ENCODE data around the gene ARF1. TPM values are rescaled to one million over a fixed set of nuclear protein-coding genes. Genes with fewer than 3 reads are reported as not detected.

ARF1 gene
- total and polyA plus RNA-seq, 8 donors, result 267 to 455 (median 301) TPM

GRCh38 chr1:228073061-228073856 lies 9.2 kb upstream of the ARF1 start:
- Histone ChIP-seq H3K27ac (no peak overlapping the region), H3K9me3 (no peaks in the 10 kb centered on the region), H3K4me3 (no peak overlapping the region), H3K36me3 (no peaks in the 10 kb centered on the region), H3K27me3 (peaks cover 0 to 22% of the 10 kb centered on the region in 2 donors), H3K4me1 (no peaks in the 10 kb centered on the region)
- TF ChIP-seq, protein P1, sequence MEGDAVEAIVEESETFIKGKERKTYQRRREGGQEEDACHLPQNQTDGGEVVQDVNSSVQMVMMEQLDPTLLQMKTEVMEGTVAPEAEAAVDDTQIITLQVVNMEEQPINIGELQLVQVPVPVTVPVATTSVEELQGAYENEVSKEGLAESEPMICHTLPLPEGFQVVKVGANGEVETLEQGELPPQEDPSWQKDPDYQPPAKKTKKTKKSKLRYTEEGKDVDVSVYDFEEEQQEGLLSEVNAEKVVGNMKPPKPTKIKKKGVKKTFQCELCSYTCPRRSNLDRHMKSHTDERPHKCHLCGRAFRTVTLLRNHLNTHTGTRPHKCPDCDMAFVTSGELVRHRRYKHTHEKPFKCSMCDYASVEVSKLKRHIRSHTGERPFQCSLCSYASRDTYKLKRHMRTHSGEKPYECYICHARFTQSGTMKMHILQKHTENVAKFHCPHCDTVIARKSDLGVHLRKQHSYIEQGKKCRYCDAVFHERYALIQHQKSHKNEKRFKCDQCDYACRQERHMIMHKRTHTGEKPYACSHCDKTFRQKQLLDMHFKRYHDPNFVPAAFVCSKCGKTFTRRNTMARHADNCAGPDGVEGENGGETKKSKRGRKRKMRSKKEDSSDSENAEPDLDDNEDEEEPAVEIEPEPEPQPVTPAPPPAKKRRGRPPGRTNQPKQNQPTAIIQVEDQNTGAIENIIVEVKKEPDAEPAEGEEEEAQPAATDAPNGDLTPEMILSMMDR (IDR thresholded peaks at IDR 0.05), result no peak
- peak in 2 of 4 donors; percentile 17 to 71 for DNase-seq
- intact Hi-C loops (cut with DNase I), result no loop called here
- ATAC-seq, result no peak

DNA sequence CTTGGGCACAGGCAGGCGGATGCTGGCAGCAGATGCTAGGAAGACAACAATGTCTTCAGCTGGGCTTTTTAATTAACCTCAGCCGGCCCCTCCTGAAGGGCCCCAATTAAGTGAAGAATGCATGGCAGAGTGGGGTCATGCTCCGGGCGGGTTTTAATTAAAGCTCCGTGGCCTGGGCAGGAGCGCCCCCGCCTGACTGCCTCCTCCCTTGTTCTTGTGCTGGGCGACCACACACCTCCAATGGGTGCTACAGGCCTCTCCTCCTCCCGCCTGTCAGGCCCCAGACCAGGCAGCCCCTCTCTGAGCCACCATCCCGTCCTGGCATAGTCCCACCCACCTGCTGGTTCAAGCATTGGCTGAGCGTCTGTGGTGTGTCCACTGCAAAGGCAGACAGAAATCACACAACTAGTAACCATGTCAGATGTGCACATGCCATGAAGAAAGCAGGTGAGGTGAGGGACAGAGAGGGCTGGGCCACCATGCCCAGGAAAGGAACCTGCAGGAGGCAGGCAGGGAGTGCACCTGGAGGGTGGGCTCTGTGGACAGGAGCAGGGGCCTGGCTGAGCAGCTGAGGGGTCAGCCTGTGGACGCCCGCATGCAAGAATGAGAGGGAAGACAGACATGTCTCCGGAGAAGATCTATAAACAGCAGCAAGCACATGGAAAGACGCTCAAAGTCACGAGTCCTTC lies 8.5 kb upstream of the ARF1 start:
- Histone ChIP-seq H3K27me3 (peaks cover 0 to 22% of the 10 kb centered on the region in 2 donors), H3K27ac (no peak overlapping the region), H3K4me3 (no peak overlapping the region), H3K9me3 (no peaks in the 10 kb centered on the region), H3K36me3 (no peaks in the 10 kb centered on the region), H3K4me1 (no peaks in the 10 kb centered on the region)
- peak in 1 of 4 donors; percentile 33 for DNase-seq
- TF ChIP-seq, protein P1 (IDR thresholded peaks at IDR 0.05), result peak in 1 of 2 donors; percentile 11
- ATAC-seq, result peak; percentile 76
- intact Hi-C loops (cut with DNase I), result no loop called here

GRCh38 chr1:228074954-228075730 lies 7.4 kb upstream of the ARF1 start:
- peak in 1 of 4 donors; percentile 33 for DNase-seq
- no peak overlapping the region for H3K27ac ChIP-seq
- no peak for ATAC-seq
- H3K36me3 ChIP-seq, result no peaks in the 10 kb centered on the region
- intact Hi-C loops (cut with DNase I), result no loop called here
- no peak overlapping the region for H3K4me3 ChIP-seq
- H3K4me1 ChIP-seq, result no peaks in the 10 kb centered on the region
- peaks cover 0 to 22% of the 10 kb centered on the region in 2 donors for H3K27me3 ChIP-seq
- no peaks in the 10 kb centered on the region for H3K9me3 ChIP-seq
- TF ChIP-seq, protein P1 (IDR thresholded peaks at IDR 0.05), result no peak

GRCh38 chr1:228075801-228076271 lies 6.7 kb upstream of the ARF1 start:
- TF ChIP-seq, protein P1 (IDR thresholded peaks at IDR 0.05), result no peak
- no peaks in the 10 kb centered on the region for H3K36me3 ChIP-seq
- intact Hi-C loops (cut with DNase I), result no loop called here

More at GRCh38 chr1:228075801-228076271, 6.7 kb upstream of the ARF1 start:
- Histone ChIP-seq H3K27ac (no peak overlapping the region), H3K9me3 (no peaks in the 10 kb centered on the region), H3K27me3 (peaks cover 0 to 22% of the 10 kb centered on the region in 2 donors), H3K4me1 (peaks cover 0 to 6% of the 10 kb centered on the region in 2 donors), H3K4me3 (no peak overlapping the region)
- DNase-seq (no peak), ATAC-seq (no peak)
